Endothelial cell of umbilical vein (primary cell): ENCODE data around the gene PRR5.

Experiments used
- CTCF ChIP-seq, 2 donors: IDR thresholded peaks; 1 replicate in 1 of 2; 2 replicates in 1 of 2; pipeline ENCODE4 v1.5.1; 2011; ENCODE audit warnings: low read length in 2 of 2, mild to moderate bottlenecking in 2 of 2, moderate library complexity in 2 of 2, control low read depth in 1 of 2, inconsistent platforms in 1 of 2, low read depth in 1 of 2; ENCODE audit not compliant: insufficient read depth in 1 of 2; ENCODE audit errors: extremely low read depth in 1 of 2
- EZH2 ChIP-seq: IDR thresholded peaks from 2 replicates; pipeline ENCODE4 v1.6.1; 2012; ENCODE audit warnings: borderline replicate concordance, low read depth, mild to moderate bottlenecking, moderate library complexity, low read length, inconsistent platforms; ENCODE audit not compliant: severe bottlenecking
- GATA2 ChIP-seq: IDR thresholded peaks from 2 replicates; pipeline ENCODE4 v1.7.0; 2011; ENCODE audit warnings: low read depth, mild to moderate bottlenecking, moderate library complexity, mixed read lengths, low read length; ENCODE audit not compliant: insufficient read length, insufficient read depth
- JUN ChIP-seq: IDR thresholded peaks from 2 replicates; pipeline ENCODE4 v1.6.1; 2011; ENCODE audit warnings: borderline replicate concordance, low read depth; ENCODE audit not compliant: insufficient read length, insufficient read depth
- MAX ChIP-seq: IDR thresholded peaks from 2 replicates; pipeline ENCODE4 v1.6.1; 2011; ENCODE audit not compliant: insufficient read depth, insufficient read length
- MYC ChIP-seq: IDR thresholded peaks from one replicate; pipeline ENCODE4 v1.6.1; 2011; ENCODE audit warnings: mild to moderate bottlenecking, low read depth, low read length
- POLR2A ChIP-seq: IDR thresholded peaks from 2 replicates; pipeline ENCODE4 v1.6.1; 2012; ENCODE audit warnings: low read depth, mild to moderate bottlenecking, control low read depth, low read length
- POLR2AphosphoS5 ChIP-seq: IDR thresholded peaks from 2 replicates; pipeline ENCODE4 v1.6.1; 2012; ENCODE audit warnings: low read depth, mild to moderate bottlenecking, control low read depth, low read length, moderate library complexity; ENCODE audit not compliant: insufficient read depth

GRCh38 chr22:44712962-44713361, 11.0 kb downstream of the PRR5 start:
- no peak for TF ChIP-seq POLR2AphosphoS5
- no peak for TF ChIP-seq CTCF (IDR thresholded peaks at IDR 0.05; ENCODE audit: extremely low read depth in 1 of 2, insufficient read depth in 1 of 2, low read depth in 1 of 2, low read length in 2 of 2)
- no peak for TF ChIP-seq POLR2A
- TF ChIP-seq EZH2, result no peak
- TF ChIP-seq MYC, result no peak
- no peak for TF ChIP-seq JUN
- no peak for TF ChIP-seq MAX
- TF ChIP-seq GATA2, result no peak
